ENCODE data around the gene CNOT3. TPM values are rescaled to one million over a fixed set of nuclear protein-coding genes. Genes with fewer than 3 reads are reported as not detected.
A peak's percentile ranks its signal among the peaks of the same experiment; 100 is the strongest.
"Not testable (repeated sequence)": the region's sequence is repeated elsewhere in the genome, so short reads cannot be mapped to it uniquely, and the experiment has no call there.

The CNOT3 gene
- total RNA-seq: 44.6 TPM
- long read RNA-seq, full-length matches to known transcripts: 8 of 19 reads
- long read RNA-seq, partial matches to known transcripts: 6 of 19 reads
- long read RNA-seq, other reads (novel, unspliced or antisense): 5 of 19 reads

GRCh38 chr19:54137699-54138488, at the start of gene CNOT3:
TSS of gene CNOT3 (plus strand) at chr19:54137762. CDS start at chr19:54142979, 5,217 bp downstream.
- Histone ChIP-seq H3K36me3 (peaks cover 23% of the 10 kb centered on the region), H3K4me3 (peak within 1 kb of the TSS; percentile 94), H3K4me1 (peaks cover 47% of the 10 kb centered on the region), H3K27ac (peak within 1 kb of the TSS; percentile 96), H3K9me3 (no peaks in the 10 kb centered on the region), H3K27me3 (ENCODE audit: low read depth) (no peaks in the 10 kb centered on the region)
- ATAC-seq: peak in 1 of 2 donors; percentile 4
- intact Hi-C loops (cut with DNase I): no loop called here
- peak; percentile 7 for TF ChIP-seq CTCF (IDR thresholded peaks at IDR 0.05)
- DNase-seq: peak; percentile 57

- Histone ChIP-seq H3K4me3 (no peak overlapping the region), H3K27ac (no peak overlapping the region), H3K36me3 (no peaks in the 10 kb centered on the region), H3K27me3 (ENCODE audit: low read depth) (peaks cover 29% of the 10 kb centered on the region), H3K9me3 (no peaks in the 10 kb centered on the region), H3K4me1 (peaks cover 6% of the 10 kb centered on the region)
- DNase-seq (no peak), ATAC-seq (no peak)
- intact Hi-C loops (cut with DNase I): no loop called here
- TF ChIP-seq CTCF (IDR thresholded peaks at IDR 0.05): no peak
Observed at GRCh38 chr19:54094426-54095000, 43.0 kb upstream of the CNOT3 start.

- Histone ChIP-seq H3K9me3 (no peaks in the 10 kb centered on the region), H3K27ac (no peak overlapping the region), H3K4me3 (peak overlapping the region; percentile 36), H3K36me3 (no peaks in the 10 kb centered on the region), H3K4me1 (peaks cover 6% of the 10 kb centered on the region), H3K27me3 (ENCODE audit: low read depth) (peaks cover 24% of the 10 kb centered on the region)
- TF ChIP-seq CTCF (IDR thresholded peaks at IDR 0.05): no peak
- no peak for DNase-seq
- intact Hi-C loops (cut with DNase I): no loop called here
- ATAC-seq: peak in 1 of 2 donors; percentile 12
Observed at GRCh38 chr19:54095136-54095858, 42.3 kb upstream of the CNOT3 start.

- H3K36me3 ChIP-seq; H3K27ac ChIP-seq; intact Hi-C loops (cut with DNase I); H3K4me1 ChIP-seq; H3K9me3 ChIP-seq: not testable (repeated sequence)
- Histone ChIP-seq H3K4me3 (peak overlapping the region; percentile 36), H3K27me3 (ENCODE audit: low read depth) (peaks cover 23% of the 10 kb centered on the region)
- ATAC-seq: peak; percentile 69 to 78
- peak; percentile 73 for DNase-seq
Observed at GRCh38 chr19:54095859-54096616, 41.5 kb upstream of the CNOT3 start.

- Histone ChIP-seq H3K27me3 (ENCODE audit: low read depth) (peaks cover 23% of the 10 kb centered on the region), H3K4me3 (peak overlapping the region; percentile 31), H3K9me3 (no peaks in the 10 kb centered on the region), H3K36me3 (no peaks in the 10 kb centered on the region), H3K27ac (no peak overlapping the region), H3K4me1 (peaks cover 6% of the 10 kb centered on the region)
- no peak for TF ChIP-seq CTCF (IDR thresholded peaks at IDR 0.05)
- intact Hi-C loops (cut with DNase I): no loop called here
- no peak for DNase-seq
- ATAC-seq: peak in 1 of 2 donors; percentile 22
Observed at GRCh38 chr19:54096617-54097106, 40.9 kb upstream of the CNOT3 start.
